Lung (tissue), 12 donors: ENCODE measurements around the gene RCAN3. TPM values are rescaled to one million over a fixed set of nuclear protein-coding genes. Genes with fewer than 3 reads are reported as not detected.

Source experiments
- ATAC-seq: fragments of 200-7000 bp; cut with Tn5 transposase; one replicate; pipeline ENCODE4 v1.9.1; 2020; ENCODE audit warnings: moderate number of reproducible peaks; ENCODE audit not compliant: insufficient read depth, low FRiP score
- DNase-seq, 3 donors: peaks; one replicate each; pipeline ENCODE4 v3.0.0-alpha.2; 2013 to 2017
- H3K27ac ChIP-seq, 2 donors: one replicate each; pipeline ENCODE4 v1.5.1; 2013; ENCODE audit warnings: mild to moderate bottlenecking in 2 of 2, moderate library complexity in 2 of 2, control low read depth in 1 of 2, inconsistent platforms in 1 of 2, low read depth in 1 of 2, low read length in 1 of 2
- H3K27me3 ChIP-seq, 3 donors: one replicate each; pipeline ENCODE4 v1.5.1; 2013; ENCODE audit warnings: low read length in 2 of 3; ENCODE audit not compliant: control insufficient read depth in 3 of 3, insufficient read depth in 3 of 3
- H3K36me3 ChIP-seq, 4 donors: one replicate each; pipeline ENCODE4 v1.5.1; 2013; ENCODE audit warnings: low read length in 4 of 4, mild to moderate bottlenecking in 1 of 4, moderate library complexity in 1 of 4; ENCODE audit not compliant: control insufficient read depth in 4 of 4, insufficient read depth in 4 of 4
- H3K4me1 ChIP-seq, 5 donors: one replicate each; pipeline ENCODE4 v1.5.1; 2013; ENCODE audit warnings: low read length in 5 of 5, mild to moderate bottlenecking in 2 of 5, moderate library complexity in 1 of 5; ENCODE audit not compliant: control insufficient read depth in 5 of 5, insufficient read depth in 5 of 5
- H3K4me3 ChIP-seq: one replicate; pipeline ENCODE4 v1.5.1; 2013; ENCODE audit warnings: mild to moderate bottlenecking, control low read depth, moderate library complexity
- H3K9ac ChIP-seq, 2 donors: one replicate each; pipeline ENCODE4 v1.5.1; 2013; ENCODE audit warnings: low read length in 2 of 2, control low read depth in 1 of 2; ENCODE audit not compliant: insufficient read depth in 1 of 2
- H3K9me3 ChIP-seq, 4 donors: one replicate each; pipeline ENCODE4 v1.5.1; 2013; ENCODE audit warnings: low read length in 3 of 4, mild to moderate bottlenecking in 1 of 4, moderate library complexity in 1 of 4; ENCODE audit not compliant: control insufficient read depth in 4 of 4, insufficient read depth in 3 of 4
- WGBS, 2 donors: extraction: QIAGEN DNeasy Blood & Tissue Kit; methylation state at CpG; one replicate each; pipeline ENCODE4 v1.1.7; 2013; 5-methylcytosine and 5-hydroxymethylcytosine counted together
- polyA plus RNA-seq, 2 donors: library from polyadenylated mRNA; stranded (reverse); fragments of 200-250 nt; gene quantifications; one replicate each; pipeline ENCODE4 v1.2.1, GENCODE V29; 2013
- total RNA-seq, 2 donors: library from RNA; depleted of rRNA in 1 of 2; stranded (reverse); fragments of >200 nt in 1 of 2; gene quantifications; one replicate each; pipeline ENCODE4 v1.2.1, GENCODE V29; 2014 to 2021
- TF ChIP-seq, protein P1 (sequence below): IDR thresholded peaks from 2 replicates; pipeline ENCODE4 v1.5.1; 2012; ENCODE audit warnings: mild to moderate bottlenecking; ENCODE audit errors: control extremely low read depth, extremely low read depth
- donor health status: control.
- donor health status: control.
- donor health status: Bipolar disorder and iron deficiency.
- donor health status: healthy.
- donor health status: DM: yes; HTN: yes; CAD: no.

RCAN3 gene
- total and polyA plus RNA-seq, 4 donors = 5.2 to 21.4 (median 12.8) TPM

DNA sequence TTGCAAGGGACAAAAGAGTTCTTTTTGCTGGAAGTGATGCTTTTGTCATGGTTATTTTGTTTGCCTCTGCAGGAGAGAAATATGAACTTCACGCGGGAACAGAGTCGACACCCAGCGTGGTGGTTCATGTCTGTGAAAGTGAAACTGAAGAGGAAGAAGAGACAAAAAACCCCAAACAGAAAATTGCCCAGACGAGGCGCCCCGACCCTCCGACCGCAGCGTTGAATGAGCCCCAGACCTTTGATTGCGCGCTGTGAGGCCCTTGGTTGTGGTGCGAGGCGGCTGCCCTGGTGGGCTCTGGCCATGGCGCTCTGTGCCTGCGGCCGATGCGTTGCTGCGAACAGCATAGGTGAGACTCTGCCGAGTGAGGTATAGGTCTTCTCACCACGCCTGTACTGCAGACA is 32.4 kb downstream of the RCAN3 start:
- peaks cover 0 to 8% (median 2%) of the 10 kb centered on the region in 4 donors for H3K36me3 ChIP-seq
- no peaks in the 10 kb centered on the region for H3K4me1 ChIP-seq
- H3K9me3 ChIP-seq = no peaks in the 10 kb centered on the region
- no peaks in the 10 kb centered on the region for H3K27me3 ChIP-seq
- no peak overlapping the region for H3K4me3 ChIP-seq
- DNase-seq (no peak), ATAC-seq (no peak)
- 70 to 75% methylated on average over 21 of the region's 21 CpGs for WGBS, 2 donors
- H3K27ac ChIP-seq = peak overlapping the region in 1 of 2 donors; percentile 61
- H3K9ac ChIP-seq = no peak overlapping the region
- TF ChIP-seq, protein P1, sequence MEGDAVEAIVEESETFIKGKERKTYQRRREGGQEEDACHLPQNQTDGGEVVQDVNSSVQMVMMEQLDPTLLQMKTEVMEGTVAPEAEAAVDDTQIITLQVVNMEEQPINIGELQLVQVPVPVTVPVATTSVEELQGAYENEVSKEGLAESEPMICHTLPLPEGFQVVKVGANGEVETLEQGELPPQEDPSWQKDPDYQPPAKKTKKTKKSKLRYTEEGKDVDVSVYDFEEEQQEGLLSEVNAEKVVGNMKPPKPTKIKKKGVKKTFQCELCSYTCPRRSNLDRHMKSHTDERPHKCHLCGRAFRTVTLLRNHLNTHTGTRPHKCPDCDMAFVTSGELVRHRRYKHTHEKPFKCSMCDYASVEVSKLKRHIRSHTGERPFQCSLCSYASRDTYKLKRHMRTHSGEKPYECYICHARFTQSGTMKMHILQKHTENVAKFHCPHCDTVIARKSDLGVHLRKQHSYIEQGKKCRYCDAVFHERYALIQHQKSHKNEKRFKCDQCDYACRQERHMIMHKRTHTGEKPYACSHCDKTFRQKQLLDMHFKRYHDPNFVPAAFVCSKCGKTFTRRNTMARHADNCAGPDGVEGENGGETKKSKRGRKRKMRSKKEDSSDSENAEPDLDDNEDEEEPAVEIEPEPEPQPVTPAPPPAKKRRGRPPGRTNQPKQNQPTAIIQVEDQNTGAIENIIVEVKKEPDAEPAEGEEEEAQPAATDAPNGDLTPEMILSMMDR = no peak

DNA sequence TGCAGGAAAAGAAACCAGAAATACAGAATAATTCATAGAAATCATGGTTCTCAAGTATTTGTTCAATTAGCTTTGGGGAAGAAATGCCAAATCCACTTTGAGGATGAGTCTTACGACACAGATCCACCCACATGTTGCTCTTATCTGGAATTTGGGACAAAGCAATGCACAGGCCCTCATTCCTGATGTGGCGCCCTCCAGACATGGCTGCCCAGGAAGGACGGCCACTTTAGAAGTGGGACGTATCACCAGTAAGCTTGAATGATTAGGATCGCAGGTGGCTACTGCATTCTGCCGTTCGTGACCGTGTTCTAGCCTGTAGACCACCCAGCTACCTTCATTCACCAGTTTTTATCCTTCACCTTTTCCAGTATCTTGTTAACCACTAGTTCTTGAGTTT is 33.1 kb downstream of the RCAN3 start:
- no peak for DNase-seq
- WGBS, 2 donors = 93 to 97% methylated on average over 8 of the region's 8 CpGs
- no peak for ATAC-seq
- Histone ChIP-seq H3K9ac (no peak overlapping the region), H3K9me3 (no peaks in the 10 kb centered on the region), H3K4me3 (no peak overlapping the region), H3K4me1 (no peaks in the 10 kb centered on the region), H3K27ac (no peak overlapping the region), H3K27me3 (no peaks in the 10 kb centered on the region), H3K36me3 (peaks cover 0 to 8% (median 2%) of the 10 kb centered on the region in 4 donors)
- TF ChIP-seq, protein P1 = no peak

DNA sequence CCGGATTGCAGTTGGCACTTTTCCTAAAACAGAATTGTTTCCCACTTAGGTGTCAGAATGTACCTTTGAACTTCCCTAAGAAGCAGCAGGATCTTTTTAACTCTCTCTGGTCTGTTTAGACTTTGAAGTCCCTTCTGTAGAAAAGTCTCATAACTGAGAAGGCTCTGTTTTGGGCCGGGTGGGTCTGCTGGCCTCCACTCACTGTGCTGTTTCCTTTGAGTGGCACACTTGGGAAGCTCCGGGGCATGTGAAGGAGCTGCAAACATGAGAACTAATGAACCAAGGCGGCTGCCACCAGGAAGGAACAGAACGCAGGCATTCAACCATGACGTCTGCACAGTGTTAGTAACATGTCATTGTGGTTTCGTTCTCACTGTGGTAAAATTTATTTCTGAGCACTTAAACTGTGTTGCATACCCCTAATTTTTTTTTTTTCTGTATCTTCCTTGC is 33.8 kb downstream of the RCAN3 start:
- H3K9me3 ChIP-seq = no peaks in the 10 kb centered on the region
- H3K4me3 ChIP-seq = no peak overlapping the region
- no peaks in the 10 kb centered on the region for H3K4me1 ChIP-seq
- ATAC-seq = no peak
- no peak overlapping the region for H3K9ac ChIP-seq
- TF ChIP-seq, protein P1 = no peak
- peak in 1 of 3 donors; percentile 34 for DNase-seq
- H3K27me3 ChIP-seq = no peaks in the 10 kb centered on the region
- H3K27ac ChIP-seq = no peak overlapping the region
- WGBS, 2 donors = 24 to 28% methylated on average over 7 of the region's 7 CpGs
- H3K36me3 ChIP-seq = peaks cover 0 to 8% (median 2%) of the 10 kb centered on the region in 4 donors
